Osteoblast (primary cell): ENCODE measurements around the gene PXDN. TPM values are rescaled to one million over a fixed set of nuclear protein-coding genes. Genes with fewer than 3 reads are reported as not detected.

Source experiments
- DNase-seq: peaks from one replicate; pipeline ENCODE4 v3.0.0; 2011; ENCODE audit warnings: low spot score, mixed read lengths; ENCODE audit not compliant: insufficient read length; ENCODE audit errors: missing footprints
- H2AFZ ChIP-seq: 2 replicates; pipeline ENCODE4 v1.6.0; 2011; ENCODE audit warnings: mild to moderate bottlenecking, low read length
- H3K27ac ChIP-seq: 2 replicates; pipeline ENCODE4 v1.5.1; 2011; ENCODE audit warnings: mild to moderate bottlenecking, low read depth, low read length, moderate library complexity
- H3K27me3 ChIP-seq: 2 replicates; pipeline ENCODE4 v1.6.0; 2012; ENCODE audit warnings: mild to moderate bottlenecking, control low read depth, inconsistent platforms, low read length, moderate library complexity; ENCODE audit not compliant: insufficient read depth
- H3K36me3 ChIP-seq: 2 replicates; pipeline ENCODE4 v1.5.1; 2011; ENCODE audit warnings: mild to moderate bottlenecking, low read length, control low read depth, moderate library complexity; ENCODE audit not compliant: insufficient read depth
- H3K4me1 ChIP-seq: 2 replicates; pipeline ENCODE4 v1.5.1; 2011; ENCODE audit warnings: mild to moderate bottlenecking, low read length, control low read depth, moderate library complexity; ENCODE audit not compliant: insufficient read depth
- H3K4me2 ChIP-seq: 2 replicates; pipeline ENCODE4 v1.6.0; 2011; ENCODE audit warnings: mild to moderate bottlenecking, low read length; ENCODE audit not compliant: insufficient read depth
- H3K4me3 ChIP-seq: fragments of 200-600 bp; sonication (generic); 3 replicates; pipeline ENCODE4 v1.5.1; 2012; ENCODE audit warnings: mild to moderate bottlenecking, low read length, inconsistent platforms; ENCODE audit not compliant: insufficient read depth
- H3K79me2 ChIP-seq: 2 replicates; pipeline ENCODE4 v1.6.0; 2012; ENCODE audit warnings: mild to moderate bottlenecking, low read length, control low read depth, inconsistent platforms; ENCODE audit not compliant: insufficient read depth
- H3K9me3 ChIP-seq: 2 replicates; pipeline ENCODE4 v1.5.1; 2011; ENCODE audit warnings: low read depth, low read length, control low read depth
- H4K20me1 ChIP-seq: 2 replicates; pipeline ENCODE4 v1.6.0; 2012; ENCODE audit warnings: mild to moderate bottlenecking, low read length, control low read depth; ENCODE audit not compliant: insufficient read depth
- total RNA-seq: library from RNA; depleted of rRNA; stranded (reverse); fragments of >200 nt; gene quantifications from 2 replicates; pipeline ENCODE4 v1.2.3, GENCODE V29; 2012
- TF ChIP-seq, protein P1 (sequence below): IDR thresholded peaks from 2 replicates; pipeline ENCODE4 v1.5.1; 2011; ENCODE audit warnings: mild to moderate bottlenecking, low read depth, low read length, moderate library complexity; ENCODE audit errors: extremely low read depth

PXDN gene
- total RNA-seq, 1 donor, result 307 TPM

- peak; percentile 87 for DNase-seq
- no peaks in the 10 kb centered on the region for H4K20me1 ChIP-seq
- peak overlapping the region; percentile 50 for H3K4me3 ChIP-seq
- H3K4me1 ChIP-seq, result peaks cover 10% of the 10 kb centered on the region
- H3K79me2 ChIP-seq, result no peaks in the 10 kb centered on the region
- no peaks in the 10 kb centered on the region for H3K36me3 ChIP-seq
- TF ChIP-seq, protein P1, sequence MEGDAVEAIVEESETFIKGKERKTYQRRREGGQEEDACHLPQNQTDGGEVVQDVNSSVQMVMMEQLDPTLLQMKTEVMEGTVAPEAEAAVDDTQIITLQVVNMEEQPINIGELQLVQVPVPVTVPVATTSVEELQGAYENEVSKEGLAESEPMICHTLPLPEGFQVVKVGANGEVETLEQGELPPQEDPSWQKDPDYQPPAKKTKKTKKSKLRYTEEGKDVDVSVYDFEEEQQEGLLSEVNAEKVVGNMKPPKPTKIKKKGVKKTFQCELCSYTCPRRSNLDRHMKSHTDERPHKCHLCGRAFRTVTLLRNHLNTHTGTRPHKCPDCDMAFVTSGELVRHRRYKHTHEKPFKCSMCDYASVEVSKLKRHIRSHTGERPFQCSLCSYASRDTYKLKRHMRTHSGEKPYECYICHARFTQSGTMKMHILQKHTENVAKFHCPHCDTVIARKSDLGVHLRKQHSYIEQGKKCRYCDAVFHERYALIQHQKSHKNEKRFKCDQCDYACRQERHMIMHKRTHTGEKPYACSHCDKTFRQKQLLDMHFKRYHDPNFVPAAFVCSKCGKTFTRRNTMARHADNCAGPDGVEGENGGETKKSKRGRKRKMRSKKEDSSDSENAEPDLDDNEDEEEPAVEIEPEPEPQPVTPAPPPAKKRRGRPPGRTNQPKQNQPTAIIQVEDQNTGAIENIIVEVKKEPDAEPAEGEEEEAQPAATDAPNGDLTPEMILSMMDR, result no peak
- H3K9me3 ChIP-seq, result no peaks in the 10 kb centered on the region
- H3K4me2 ChIP-seq, result peak overlapping the region; percentile 73
- H3K27me3 ChIP-seq, result peaks cover 12% of the 10 kb centered on the region
- H3K27ac ChIP-seq, result no peak overlapping the region
- peak overlapping the region; percentile 43 for H2AFZ ChIP-seq
These were observed 138.9 kb downstream of the PXDN start for GRCh38 chr2:1605102-1606045.

- no peaks in the 10 kb centered on the region for H4K20me1 ChIP-seq
- no peak overlapping the region for H2AFZ ChIP-seq
- H3K36me3 ChIP-seq, result no peaks in the 10 kb centered on the region
- DNase-seq, result peak; percentile 49
- peaks cover 10% of the 10 kb centered on the region for H3K4me1 ChIP-seq
- peaks cover 24% of the 10 kb centered on the region for H3K27me3 ChIP-seq
- H3K27ac ChIP-seq, result no peak overlapping the region
- H3K9me3 ChIP-seq, result no peaks in the 10 kb centered on the region
- no peak overlapping the region for H3K4me2 ChIP-seq
- TF ChIP-seq, protein P1, result no peak
- H3K4me3 ChIP-seq, result no peak overlapping the region
- H3K79me2 ChIP-seq, result no peaks in the 10 kb centered on the region
These were observed 140.8 kb downstream of the PXDN start for GRCh38 chr2:1603521-1603920.

DNA sequence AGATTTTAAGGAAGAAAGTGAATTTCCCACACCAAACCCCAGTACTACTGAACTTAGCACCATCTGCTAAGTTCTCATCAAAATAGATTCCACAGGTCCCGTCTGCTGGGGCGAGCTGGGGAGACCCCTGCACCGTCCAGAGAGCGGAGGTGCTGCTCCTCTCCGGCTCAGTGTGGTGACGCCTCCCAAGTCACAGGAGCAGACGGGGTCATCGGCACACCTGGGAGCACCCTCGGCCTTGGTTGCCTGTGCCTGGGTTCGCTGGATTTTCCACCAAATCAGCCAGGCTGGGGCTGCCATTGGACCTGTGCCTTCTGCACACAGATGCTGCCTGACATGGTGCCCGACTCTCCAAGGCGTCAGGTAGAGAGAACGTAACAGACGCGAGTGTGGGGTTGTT, 141.3 kb downstream of the PXDN start:
- H3K9me3 ChIP-seq, result no peaks in the 10 kb centered on the region
- no peak overlapping the region for H3K4me2 ChIP-seq
- DNase-seq, result peak; percentile 63
- no peak overlapping the region for H3K27ac ChIP-seq
- no peaks in the 10 kb centered on the region for H3K79me2 ChIP-seq
- H3K4me3 ChIP-seq, result no peak overlapping the region
- H2AFZ ChIP-seq, result no peak overlapping the region
- TF ChIP-seq, protein P1, result no peak
- no peaks in the 10 kb centered on the region for H3K36me3 ChIP-seq
- peaks cover 29% of the 10 kb centered on the region for H3K27me3 ChIP-seq
- H3K4me1 ChIP-seq, result peaks cover 10% of the 10 kb centered on the region
- H4K20me1 ChIP-seq, result no peaks in the 10 kb centered on the region

GRCh38 chr2:1602278-1603010, 141.9 kb downstream of the PXDN start:
- Histone ChIP-seq H3K27me3 (peaks cover 29% of the 10 kb centered on the region), H3K4me1 (peaks cover 10% of the 10 kb centered on the region), H4K20me1 (no peaks in the 10 kb centered on the region), H3K4me3 (no peak overlapping the region), H2AFZ (no peak overlapping the region), H3K36me3 (no peaks in the 10 kb centered on the region), H3K4me2 (no peak overlapping the region), H3K27ac (no peak overlapping the region), H3K9me3 (no peaks in the 10 kb centered on the region), H3K79me2 (no peaks in the 10 kb centered on the region)
- peak; percentile 68 for DNase-seq
- TF ChIP-seq, protein P1, result no peak
